Activated T-cell treated with anti-CD3 and anti-CD28 coated beads for 1 hour (primary cell): ENCODE measurements around the gene MMP14.
"Not testable (repeated sequence)": the region's sequence is repeated elsewhere in the genome, so short reads cannot be mapped to it uniquely, and the experiment has no call there.

Experiments
- DNase-seq: peaks from one replicate; pipeline ENCODE4 v3.0.0-alpha.2; 2020; ENCODE audit warnings: low read depth

The MMP14 gene

GRCh38 chr14:22842211-22843122 lies 6.1 kb downstream of the MMP14 start:
- no peak for DNase-seq

- no peak for DNase-seq
Observed at GRCh38 chr14:22843123-22843925, 6.9 kb downstream of the MMP14 start.

GRCh38 chr14:22844221-22845102 lies 8.1 kb downstream of the MMP14 start:
- no peak for DNase-seq

GRCh38 chr14:22845103-22845394 lies 8.7 kb downstream of the MMP14 start:
- DNase-seq, result no peak

GRCh38 chr14:22845821-22846625 lies 9.6 kb downstream of the MMP14 start:
- no peak for DNase-seq

GRCh38 chr14:22846811-22847307 lies 10.5 kb downstream of the MMP14 start:
- DNase-seq, result no peak

- DNase-seq, result no peak
Observed at GRCh38 chr14:22847661-22848341, 11.4 kb downstream of the MMP14 start.

- no peak for DNase-seq
Observed at GRCh38 chr14:22848351-22849164, 12.2 kb downstream of the MMP14 start.

- DNase-seq, result no peak
Observed at GRCh38 chr14:22849212-22849819, 12.9 kb downstream of the MMP14 start.

- no peak for DNase-seq
Observed at GRCh38 chr14:22850944-22851764, 14.8 kb downstream of the MMP14 start.

- not testable (repeated sequence) for DNase-seq
Observed at GRCh38 chr14:22852178-22852577, 15.8 kb downstream of the MMP14 start.

GRCh38 chr14:22852599-22852939 lies 16.2 kb downstream of the MMP14 start:
- DNase-seq, result no peak

- peak; percentile 90 for DNase-seq
Observed at GRCh38 chr14:22852940-22853767, 16.8 kb downstream of the MMP14 start.

- DNase-seq, result not testable (repeated sequence)
Observed at GRCh38 chr14:22854296-22854695, 17.9 kb downstream of the MMP14 start.

- DNase-seq, result no peak
Observed at GRCh38 chr14:22854963-22855724, 18.8 kb downstream of the MMP14 start.

- no peak for DNase-seq
Observed at GRCh38 chr14:22856428-22856827, 20.0 kb downstream of the MMP14 start.

GRCh38 chr14:22860377-22860776 lies 24.0 kb downstream of the MMP14 start:
- not testable (repeated sequence) for DNase-seq
